HepG2 (cell line): ENCODE measurements around the gene PDE2A. TPM values are rescaled to one million over a fixed set of nuclear protein-coding genes. Genes with fewer than 3 reads are reported as not detected.

ENCODE experiments used
- ATAC-seq: fragments of 200-7000 bp; cut with Tn5 transposase; 3 replicates; pipeline ENCODE4 v1.9.1; 2020; ENCODE audit warnings: mild to moderate bottlenecking, moderate library complexity
- BruUV-seq: library from RNA; stranded (reverse); fragments of 400-500 nt; replicated peaks from 2 replicates; lab custom pipeline; 2021; lab: Mats Ljungman, UMichigan
- CTCF ChIA-PET: fragments of 300-600 bp; formaldehyde crosslinking; extraction: SDS; loops from one replicate; lab custom pipeline; 2021; ENCODE audit warnings: low total read pairs, inconsistent platforms, low intra/inter-chr PET ratio; lab: Yijun Ruan, JAX
- POLR2A ChIA-PET: fragments of 350-600 bp; sonication (Branson Sonifier 250); formaldehyde crosslinking; loops from one replicate; lab custom pipeline; 2020; ENCODE audit warnings: antibody characterized with exemption, inconsistent platforms; lab: Yijun Ruan, JAX
- DNase-seq: peaks from one replicate; pipeline ENCODE4 v3.0.0-alpha.2; 2015; ENCODE audit warnings: low spot score
- FAIRE-seq: peaks from 3 replicates; lab custom pipeline; 2011; peaks lifted over from hg19 to GRCh38; lab: Jason Lieb, UNC
- H2AFZ ChIP-seq: one replicate; pipeline ENCODE4 v1.6.1; 2011; ENCODE audit warnings: low read length, inconsistent platforms
- H3K27ac ChIP-seq: fragments of 300-600 bp; 3 replicates; pipeline ENCODE4 v1.8.0; 2011; ENCODE audit warnings: mixed run types, mild to moderate bottlenecking, mixed read lengths, low read length, inconsistent platforms; ENCODE audit not compliant: insufficient read depth; ENCODE audit errors: extremely low read length
- H3K27me3 ChIP-seq, 2 experiments: fragments of 200-600 bp in 1 of 2; 2 replicates in 1 of 2; 3 replicates in 1 of 2; pipeline versions ENCODE4 v1.6.0 to v1.8.0; 2011; ENCODE audit warnings: low read length in 2 of 2, mild to moderate bottlenecking in 2 of 2, moderate library complexity in 2 of 2, inconsistent platforms in 1 of 2; ENCODE audit not compliant: insufficient read depth in 2 of 2, control insufficient read depth in 1 of 2
- H3K36me3 ChIP-seq, 2 experiments: fragments of 200-600 bp in 1 of 2; replicated peaks in 1 of 2; 2 replicates in 1 of 2; 3 replicates in 1 of 2; pipeline versions ENCODE4 v1.5.1 to v1.8.0; 2011; ENCODE audit warnings: low read length in 2 of 2, inconsistent platforms in 1 of 2; ENCODE audit not compliant: insufficient read depth in 2 of 2, control insufficient read depth in 1 of 2
- H3K4me1 ChIP-seq: 2 replicates; pipeline ENCODE4 v1.5.1; 2012; ENCODE audit warnings: low read length, inconsistent platforms; ENCODE audit not compliant: insufficient read depth
- H3K4me2 ChIP-seq: 2 replicates; pipeline ENCODE4 v1.6.0; 2011; ENCODE audit warnings: low read depth, low read length, inconsistent platforms
- H3K4me3 ChIP-seq, 3 experiments: fragments of 200-600 bp in 1 of 3; sonication (generic), shearing (Covaris generic) in 1 of 3; replicated peaks in 1 of 3; 2 replicates each; pipeline ENCODE4 v1.5.1; 2011 to 2016; ENCODE audit warnings: low read length in 3 of 3, inconsistent platforms in 2 of 3, low read depth in 2 of 3, mild to moderate bottlenecking in 2 of 3, control low read depth in 1 of 3, mixed read lengths in 1 of 3; ENCODE audit not compliant: insufficient read depth in 1 of 3
- H3K79me2 ChIP-seq: one replicate; pipeline ENCODE4 v1.6.1; 2011; ENCODE audit warnings: low read length, inconsistent platforms; ENCODE audit not compliant: insufficient read depth
- H3K9ac ChIP-seq: 2 replicates; pipeline ENCODE4 v1.6.0; 2011; ENCODE audit warnings: mild to moderate bottlenecking, low read depth, low read length, inconsistent platforms; ENCODE audit not compliant: insufficient read depth
- H3K9me3 ChIP-seq: 2 replicates; pipeline ENCODE4 v1.5.1; 2012; ENCODE audit warnings: mild to moderate bottlenecking, low read length
- H4K20me1 ChIP-seq: 2 replicates; pipeline ENCODE4 v1.6.0; 2011; ENCODE audit warnings: inconsistent platforms, mild to moderate bottlenecking, low read length, moderate library complexity; ENCODE audit not compliant: insufficient read depth
- BORCS8-MEF2B ChIP-seq: sonication (generic); formaldehyde crosslinking; IDR thresholded peaks from 2 replicates; pipeline ENCODE4 v1.8.0; 2022; ENCODE audit warnings: mild to moderate bottlenecking, missing genetic modification reagents
- DMAP1 ChIP-seq: IDR thresholded peaks from 2 replicates; pipeline ENCODE4 v1.6.1; 2016
- HMGA1 ChIP-seq: sonication (generic); formaldehyde crosslinking; conservative IDR thresholded peaks from 2 replicates; pipeline ENCODE4 v1.4.0; 2020; ENCODE audit warnings: missing genetic modification reagents
- ISX ChIP-seq: sonication (generic); formaldehyde crosslinking; conservative IDR thresholded peaks from 2 replicates; pipeline ENCODE4 v1.5.0; 2020; ENCODE audit warnings: missing genetic modification reagents
- NR3C1 ChIP-seq: sonication (generic); formaldehyde crosslinking; IDR thresholded peaks from 2 replicates; pipeline ENCODE4 v1.4.0; 2020; ENCODE audit warnings: missing genetic modification reagents
- PAX8 ChIP-seq: sonication (generic); formaldehyde crosslinking; IDR thresholded peaks from 2 replicates; pipeline ENCODE4 v1.8.0; 2022; ENCODE audit warnings: mild to moderate bottlenecking, missing genetic modification reagents, borderline replicate concordance
- POLR2A ChIP-seq, 2 experiments: IDR thresholded peaks; 2 replicates each; pipeline ENCODE4 v1.6.1; 2011; ENCODE audit warnings: low read depth in 2 of 2, low read length in 2 of 2, mild to moderate bottlenecking in 1 of 2, moderate library complexity in 1 of 2; ENCODE audit not compliant: insufficient read depth in 1 of 2
- POLR2AphosphoS2 ChIP-seq: IDR thresholded peaks from 2 replicates; pipeline ENCODE4 v1.6.1; 2011; ENCODE audit warnings: low read depth, low read length, improper control_type of control experiment
- ZFP41 ChIP-seq: sonication (generic); formaldehyde crosslinking; IDR thresholded peaks from 2 replicates; pipeline ENCODE4 v1.4.0; 2020; ENCODE audit warnings: mild to moderate bottlenecking, missing genetic modification reagents, borderline replicate concordance
- ZNF281 ChIP-seq: sonication (generic); formaldehyde crosslinking; IDR thresholded peaks from 2 replicates; pipeline ENCODE4 v1.4.0; 2020; ENCODE audit warnings: missing genetic modification reagents, borderline replicate concordance
- ZNF75D ChIP-seq: sonication (generic); formaldehyde crosslinking; IDR thresholded peaks from 2 replicates; pipeline ENCODE4 v1.8.1; 2023; ENCODE audit warnings: missing genetic modification reagents, mild to moderate bottlenecking, borderline replicate concordance
- ZNF850 ChIP-seq: sonication (generic); formaldehyde crosslinking; conservative IDR thresholded peaks from 2 replicates; pipeline ENCODE4 v1.9.0; 2021; ENCODE audit warnings: mild to moderate bottlenecking, missing genetic modification reagents
- ZSCAN5A ChIP-seq: sonication (generic); formaldehyde crosslinking; IDR thresholded peaks from 2 replicates; pipeline ENCODE4 v1.8.0; 2022; ENCODE audit warnings: mild to moderate bottlenecking, missing genetic modification reagents, borderline replicate concordance
- WGBS: methylation state at CpG from one replicate; pipeline ENCODE4 v1.1.6; 2017; ENCODE audit warnings: low lambda C conversion rate; 5-methylcytosine and 5-hydroxymethylcytosine counted together
- in situ Hi-C: cut with HindIII; loops from 2 replicates; pipeline ENCODE4 v1.10.0; 2017; ENCODE audit warnings: low pct_unique_long_range_greater_than_20kb; ENCODE audit not compliant: extremely low pct_ligation_motif_present
- intact Hi-C: fragments of 100-400 bp; cut with micrococcal nuclease; formaldehyde crosslinking; loops from one replicate; pipeline ENCODE4 v1.10.0; 2022; ENCODE audit not compliant: unreplicated experiment
- polyA plus RNA-seq, 8 experiments: library from polyadenylated mRNA; depleted of rRNA in 3 of 8; stranded (reverse) in 7 of 8; unstranded in 1 of 8; fragments of >200 nt; fragmentation: Illumina TruSeq in 4 of 8; extraction: Trizol in 4 of 8; gene quantifications; 2 replicates each; pipeline versions ENCODE4 v1.2.1 to v1.2.3, GENCODE V29; 2011 to 2016; ENCODE audit warnings: low read depth in 4 of 8, missing spikeins in 1 of 8, mixed read lengths in 1 of 8; ENCODE audit not compliant: insufficient read depth in 1 of 8
- total RNA-seq, 5 experiments: library from RNA; depleted of rRNA; stranded (reverse); fragments of >200 nt; fragmentation: Illumina TruSeq; extraction: Trizol; gene quantifications; 2 replicates each; pipeline ENCODE4 v1.2.3, GENCODE V29; 2016; ENCODE audit warnings: low read depth in 1 of 5
- TF ChIP-seq, protein P1 (sequence below): sonication (generic); formaldehyde crosslinking; IDR thresholded peaks from one replicate; pipeline ENCODE4 v1.5.1; 2020; ENCODE audit warnings: mild to moderate bottlenecking, missing genetic modification reagents; ENCODE audit errors: not compliant biosample characterization

Gene PDE2A
- total and polyA plus RNA-seq, 2 of the 13 experiments (the other 11 are each of a cell fraction or from before 2014, with no cell fraction given): 3.1 TPM; not detected in 1

DNA sequence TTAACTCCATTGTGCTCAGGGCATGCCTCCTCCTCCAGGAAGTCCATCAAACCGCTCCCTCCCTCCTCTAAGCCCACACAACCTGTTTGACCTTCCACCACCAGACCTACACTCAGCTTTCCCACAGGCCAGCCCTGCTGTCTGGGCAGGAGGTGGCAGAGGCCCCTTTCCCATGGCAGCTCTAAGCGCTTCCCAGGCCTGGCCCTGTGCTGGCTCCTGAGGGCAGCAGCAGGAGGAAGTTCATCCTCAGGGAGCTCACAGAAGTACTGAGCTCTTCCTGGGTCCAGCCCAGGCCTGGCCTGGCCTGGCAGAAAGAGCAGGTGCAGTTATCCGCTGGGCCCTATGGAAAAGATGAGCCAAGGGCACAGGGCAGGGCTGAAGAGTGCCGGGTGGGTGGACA, 46.6 kb upstream of the PDE2A start:
- Histone ChIP-seq H3K27me3 (no peaks in the 10 kb centered on the region), H3K4me3 (no peak overlapping the region), H2AFZ (no peak overlapping the region), H3K79me2 (peaks cover 45% of the 10 kb centered on the region), H4K20me1 (peaks cover 18% of the 10 kb centered on the region; the same call in 1 of the 2 replicates), H3K9me3 (no peaks in the 10 kb centered on the region), H3K27ac (no peak overlapping the region), H3K9ac (no peak overlapping the region), H3K36me3 (peaks cover 45 to 90% of the 10 kb centered on the region in 2 experiments; a peak in 4 of 5 replicates), H3K4me1 (no peaks in the 10 kb centered on the region), H3K4me2 (no peak overlapping the region)
- POLR2A ChIA-PET: no interaction called here
- intact Hi-C loops (no loop called here), in situ Hi-C loops (no loop called here)
- CTCF ChIA-PET: no interaction called here
- DNase-seq (no peak), FAIRE-seq (no peak), ATAC-seq (no peak)
- no TSS peak for BruUV-seq
- 99% methylated on average over 4 of the region's 4 CpGs for WGBS
- no peak for TF ChIP-seq POLR2AphosphoS2
- no peak for TF ChIP-seq DMAP1 (CRISPR knock-in tag)
- no peak for TF ChIP-seq PAX8 (CRISPR knock-in tag)
- no peak for TF ChIP-seq ZNF281 (CRISPR knock-in tag)
- TF ChIP-seq BORCS8-MEF2B: no peak
- no peak for TF ChIP-seq ZSCAN5A (CRISPR knock-in tag)
- TF ChIP-seq, protein P1, sequence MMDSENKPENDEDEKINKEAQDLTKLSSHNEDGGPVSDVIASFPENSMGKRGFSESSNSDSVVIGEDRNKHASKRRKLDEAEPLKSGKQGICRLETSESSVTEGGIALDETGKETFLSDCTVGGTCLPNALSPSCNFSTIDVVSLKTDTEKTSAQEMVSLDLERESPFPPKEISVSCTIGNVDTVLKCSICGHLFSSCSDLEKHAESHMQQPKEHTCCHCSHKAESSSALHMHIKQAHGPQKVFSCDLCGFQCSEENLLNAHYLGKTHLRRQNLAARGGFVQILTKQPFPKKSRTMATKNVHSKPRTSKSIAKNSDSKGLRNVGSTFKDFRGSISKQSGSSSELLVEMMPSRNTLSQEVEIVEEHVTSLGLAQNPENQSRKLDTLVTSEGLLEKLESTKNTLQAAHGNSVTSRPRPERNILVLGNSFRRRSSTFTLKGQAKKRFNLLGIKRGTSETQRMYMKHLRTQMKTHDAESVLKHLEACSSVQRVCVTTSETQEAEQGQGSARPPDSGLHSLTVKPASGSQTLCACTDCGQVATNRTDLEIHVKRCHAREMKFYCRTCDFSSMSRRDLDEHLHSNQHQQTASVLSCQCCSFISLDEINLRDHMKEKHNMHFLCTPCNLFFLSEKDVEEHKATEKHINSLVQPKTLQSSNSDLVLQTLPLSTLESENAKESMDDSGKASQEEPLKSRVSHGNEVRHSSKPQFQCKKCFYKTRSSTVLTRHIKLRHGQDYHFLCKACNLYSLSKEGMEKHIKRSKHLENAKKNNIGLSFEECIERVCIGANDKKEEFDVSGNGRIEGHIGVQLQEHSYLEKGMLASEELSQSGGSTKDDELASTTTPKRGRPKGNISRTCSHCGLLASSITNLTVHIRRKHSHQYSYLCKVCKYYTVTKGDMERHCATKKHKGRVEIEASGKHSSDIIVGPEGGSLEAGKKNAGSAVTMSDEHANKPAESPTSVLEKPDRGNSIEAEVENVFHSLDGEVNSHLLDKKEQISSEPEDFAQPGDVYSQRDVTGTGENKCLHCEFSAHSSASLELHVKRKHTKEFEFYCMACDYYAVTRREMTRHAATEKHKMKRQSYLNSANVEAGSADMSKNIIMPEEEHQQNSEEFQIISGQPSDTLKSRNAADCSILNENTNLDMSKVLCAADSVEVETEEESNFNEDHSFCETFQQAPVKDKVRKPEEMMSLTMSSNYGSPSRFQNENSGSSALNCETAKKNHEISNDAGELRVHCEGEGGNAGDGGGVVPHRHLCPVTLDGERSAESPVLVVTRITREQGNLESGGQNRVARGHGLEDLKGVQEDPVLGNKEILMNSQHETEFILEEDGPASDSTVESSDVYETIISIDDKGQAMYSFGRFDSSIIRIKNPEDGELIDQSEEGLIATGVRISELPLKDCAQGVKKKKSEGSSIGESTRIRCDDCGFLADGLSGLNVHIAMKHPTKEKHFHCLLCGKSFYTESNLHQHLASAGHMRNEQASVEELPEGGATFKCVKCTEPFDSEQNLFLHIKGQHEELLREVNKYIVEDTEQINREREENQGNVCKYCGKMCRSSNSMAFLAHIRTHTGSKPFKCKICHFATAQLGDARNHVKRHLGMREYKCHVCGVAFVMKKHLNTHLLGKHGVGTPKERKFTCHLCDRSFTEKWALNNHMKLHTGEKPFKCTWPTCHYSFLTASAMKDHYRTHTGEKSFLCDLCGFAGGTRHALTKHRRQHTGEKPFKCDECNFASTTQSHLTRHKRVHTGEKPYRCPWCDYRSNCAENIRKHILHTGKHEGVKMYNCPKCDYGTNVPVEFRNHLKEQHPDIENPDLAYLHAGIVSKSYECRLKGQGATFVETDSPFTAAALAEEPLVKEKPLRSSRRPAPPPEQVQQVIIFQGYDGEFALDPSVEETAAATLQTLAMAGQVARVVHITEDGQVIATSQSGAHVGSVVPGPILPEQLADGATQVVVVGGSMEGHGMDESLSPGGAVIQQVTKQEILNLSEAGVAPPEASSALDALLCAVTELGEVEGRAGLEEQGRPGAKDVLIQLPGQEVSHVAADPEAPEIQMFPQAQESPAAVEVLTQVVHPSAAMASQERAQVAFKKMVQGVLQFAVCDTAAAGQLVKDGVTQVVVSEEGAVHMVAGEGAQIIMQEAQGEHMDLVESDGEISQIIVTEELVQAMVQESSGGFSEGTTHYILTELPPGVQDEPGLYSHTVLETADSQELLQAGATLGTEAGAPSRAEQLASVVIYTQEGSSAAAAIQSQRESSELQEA (CRISPR knock-in tag): no peak
- TF ChIP-seq NR3C1: no peak
- no peak for TF ChIP-seq ZFP41 (CRISPR knock-in tag)
- TF ChIP-seq HMGA1 (CRISPR knock-in tag): no peak
- no peak for TF ChIP-seq POLR2A (IDR thresholded peaks at IDR 0.05; ENCODE audit: insufficient read depth in 1 of 2, low read depth in 2 of 2, low read length in 2 of 2)
- no peak for TF ChIP-seq ISX (CRISPR knock-in tag)
- no peak for TF ChIP-seq ZNF75D
- TF ChIP-seq ZNF850 (CRISPR knock-in tag): no peak
